ENCODE data around the gene ATF7.

The ATF7 gene

DNA sequence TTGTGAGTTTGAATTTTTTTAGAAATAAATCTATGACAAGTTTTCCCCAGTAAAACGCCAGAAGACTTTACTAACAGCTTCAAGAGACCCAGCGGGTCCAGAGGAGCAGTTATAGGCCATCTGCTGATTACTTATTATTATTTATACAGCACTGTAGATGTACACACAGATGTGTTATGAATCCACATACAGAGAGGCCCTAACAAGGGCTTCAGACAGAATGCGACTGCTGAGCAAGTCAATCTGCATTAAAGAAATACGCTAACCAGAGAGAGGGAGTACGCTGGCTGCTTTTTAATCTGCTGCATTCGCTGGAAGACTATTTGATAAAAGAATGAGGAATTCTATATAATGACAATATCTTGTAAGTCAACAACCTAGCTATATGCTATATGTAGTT lies 32.5 kb downstream of the ATF7 start:
- ATAC-seq = no peak
- Mint-ChIP-seq H3K9me3 (no peaks in the 10 kb centered on the region), H3K4me3 (no peak overlapping the region), H3K27me3 (no peaks in the 10 kb centered on the region), H3K4me1 (peaks cover 7% of the 10 kb centered on the region), H3K36me3 (peaks cover 10% of the 10 kb centered on the region), H3K27ac (no peak overlapping the region)

DNA sequence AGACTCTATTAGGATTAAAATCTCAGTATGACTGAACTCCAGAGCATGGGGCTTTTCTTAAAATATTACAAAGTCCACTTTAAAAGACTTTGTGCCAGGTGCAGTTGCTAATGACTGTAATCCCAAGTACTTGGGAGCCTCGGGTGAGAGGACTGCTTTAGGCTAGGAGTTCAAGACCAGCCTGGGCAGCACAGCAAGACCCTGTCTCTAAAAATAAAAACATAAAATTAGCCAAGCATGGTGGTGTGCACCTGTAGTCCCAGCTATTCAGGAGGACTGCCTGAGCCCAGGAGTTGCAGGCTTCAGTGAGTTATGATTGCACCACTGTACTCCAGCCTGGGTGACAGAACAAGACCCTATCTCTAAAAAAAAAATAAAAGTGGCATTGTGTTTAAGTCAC lies 33.2 kb downstream of the ATF7 start:
- Mint-ChIP-seq H3K4me3 (no peak overlapping the region), H3K4me1 (peaks cover 7% of the 10 kb centered on the region), H3K9me3 (no peaks in the 10 kb centered on the region), H3K27ac (no peak overlapping the region), H3K27me3 (no peaks in the 10 kb centered on the region), H3K36me3 (peaks cover 3% of the 10 kb centered on the region)
- no peak for ATAC-seq

DNA sequence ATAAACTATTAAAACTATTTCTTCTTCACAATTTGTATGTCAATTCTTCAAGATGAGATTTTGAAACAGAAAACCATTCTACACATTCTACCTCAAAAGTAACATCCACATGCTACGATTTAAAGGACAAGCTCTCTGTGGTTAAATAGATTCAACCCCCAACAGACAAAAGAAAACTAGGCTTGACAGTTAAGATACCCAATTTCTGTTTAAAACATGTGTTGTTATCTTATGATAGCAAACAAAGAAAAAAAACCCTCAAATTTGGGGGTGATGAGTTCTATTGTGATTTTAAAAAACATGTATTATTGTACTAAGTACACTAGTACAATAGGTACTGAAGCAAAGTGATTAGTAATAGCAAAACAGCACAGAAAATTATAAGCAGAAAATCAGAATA lies 33.8 kb downstream of the ATF7 start:
- H3K27me3 Mint-ChIP-seq = no peaks in the 10 kb centered on the region
- no peak for ATAC-seq
- H3K27ac Mint-ChIP-seq = no peak overlapping the region
- H3K36me3 Mint-ChIP-seq = no peaks in the 10 kb centered on the region
- H3K9me3 Mint-ChIP-seq = no peaks in the 10 kb centered on the region
- H3K4me1 Mint-ChIP-seq = peaks cover 7% of the 10 kb centered on the region
- H3K4me3 Mint-ChIP-seq = no peak overlapping the region

DNA sequence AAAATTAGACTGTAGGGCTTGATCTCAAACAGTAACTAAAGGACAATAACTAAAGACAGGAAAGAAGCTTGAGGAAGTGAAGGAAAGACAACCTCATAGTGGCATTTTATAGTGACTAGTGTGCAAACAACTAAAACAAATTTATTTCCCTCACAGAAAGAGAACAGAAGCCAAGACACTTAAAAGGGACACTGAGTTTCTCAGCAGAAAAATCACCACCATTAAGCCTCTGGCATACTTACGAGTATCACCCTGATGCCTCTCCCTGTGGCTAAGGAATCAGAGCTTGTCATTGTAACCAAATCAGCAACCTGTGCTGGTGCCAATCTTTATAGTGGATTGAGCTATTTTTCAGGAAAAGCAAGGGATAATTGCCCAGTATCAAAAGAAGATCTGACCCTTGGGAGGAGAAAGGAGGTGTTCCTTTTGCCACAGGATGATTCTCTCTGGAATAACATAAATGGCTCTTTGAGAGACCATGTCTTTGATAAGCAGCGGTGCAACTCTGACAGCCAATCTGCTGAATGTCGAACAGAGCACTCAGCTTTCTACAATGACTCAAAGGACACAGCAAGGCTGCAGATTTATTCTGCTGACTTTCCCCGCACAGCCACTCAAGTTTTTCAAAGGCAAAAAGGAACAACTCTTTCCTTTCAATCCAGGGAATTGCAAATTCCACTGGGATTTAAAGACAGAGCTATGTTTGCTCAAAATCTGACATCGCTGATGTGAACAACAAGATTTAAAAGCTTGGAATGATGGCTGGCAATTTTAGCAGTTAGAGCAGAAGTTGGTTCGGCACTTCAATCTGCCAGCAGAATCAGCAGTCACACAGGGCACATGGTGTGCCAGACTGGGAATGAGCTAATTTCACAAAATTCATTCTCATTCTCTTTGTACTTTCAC lies 34.6 kb downstream of the ATF7 start:
- Mint-ChIP-seq H3K4me1 (peaks cover 11% of the 10 kb centered on the region), H3K27me3 (no peaks in the 10 kb centered on the region), H3K27ac (no peak overlapping the region), H3K4me3 (no peak overlapping the region), H3K36me3 (peaks cover 4% of the 10 kb centered on the region), H3K9me3 (no peaks in the 10 kb centered on the region)
- ATAC-seq = no peak

DNA sequence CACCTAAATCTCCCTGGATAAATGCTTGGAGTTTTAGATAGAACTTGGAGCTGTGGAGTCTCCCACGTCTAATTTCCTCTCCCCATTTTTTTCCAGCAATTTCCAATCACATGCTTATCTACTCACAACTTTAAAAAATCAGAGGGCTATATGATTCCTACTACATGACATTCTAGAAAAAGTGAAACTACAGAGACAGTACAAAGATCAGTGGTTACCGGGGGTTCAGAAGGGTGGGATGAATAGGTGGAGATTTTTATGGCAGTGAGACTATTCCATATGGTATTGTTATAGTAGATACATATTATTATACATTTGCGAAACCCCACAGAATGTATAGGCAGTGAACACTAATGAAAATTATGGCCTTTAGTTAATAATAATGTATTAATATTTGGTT lies 35.5 kb downstream of the ATF7 start:
- no peak overlapping the region for H3K4me3 Mint-ChIP-seq

DNA sequence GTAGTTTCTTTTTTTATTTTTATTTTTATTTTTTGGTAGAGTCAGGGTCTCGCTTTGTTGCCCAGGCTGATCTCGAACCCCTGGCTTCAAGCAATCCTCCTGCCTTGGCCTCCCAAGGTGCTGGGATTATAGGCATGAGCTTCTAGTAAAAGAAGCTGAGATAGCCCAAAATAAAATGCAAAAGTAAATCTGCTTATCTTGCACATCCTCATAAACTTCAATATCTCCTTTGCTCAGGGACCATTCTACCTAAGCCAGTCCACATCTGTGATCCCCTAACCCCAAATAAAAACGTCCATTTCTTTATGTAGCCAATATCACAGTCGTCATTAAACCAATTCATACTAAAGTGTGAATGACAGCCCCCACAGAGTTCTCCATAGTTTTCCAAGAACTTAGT lies 36.3 kb downstream of the ATF7 start:
- no peaks in the 10 kb centered on the region for H3K9me3 Mint-ChIP-seq
- no peak for ATAC-seq
- no peak overlapping the region for H3K27ac Mint-ChIP-seq
- H3K36me3 Mint-ChIP-seq = peaks cover 5% of the 10 kb centered on the region
- no peaks in the 10 kb centered on the region for H3K27me3 Mint-ChIP-seq
- H3K4me1 Mint-ChIP-seq = peaks cover 13% of the 10 kb centered on the region
- H3K4me3 Mint-ChIP-seq = no peak overlapping the region

More for the DNA sequence above, 35.5 kb downstream of the ATF7 start:
- ATAC-seq = no peak
- no peaks in the 10 kb centered on the region for H3K9me3 Mint-ChIP-seq
- no peaks in the 10 kb centered on the region for H3K27me3 Mint-ChIP-seq
- H3K4me1 Mint-ChIP-seq = peaks cover 13% of the 10 kb centered on the region
- H3K27ac Mint-ChIP-seq = no peak overlapping the region
- peaks cover 4% of the 10 kb centered on the region for H3K36me3 Mint-ChIP-seq

DNA sequence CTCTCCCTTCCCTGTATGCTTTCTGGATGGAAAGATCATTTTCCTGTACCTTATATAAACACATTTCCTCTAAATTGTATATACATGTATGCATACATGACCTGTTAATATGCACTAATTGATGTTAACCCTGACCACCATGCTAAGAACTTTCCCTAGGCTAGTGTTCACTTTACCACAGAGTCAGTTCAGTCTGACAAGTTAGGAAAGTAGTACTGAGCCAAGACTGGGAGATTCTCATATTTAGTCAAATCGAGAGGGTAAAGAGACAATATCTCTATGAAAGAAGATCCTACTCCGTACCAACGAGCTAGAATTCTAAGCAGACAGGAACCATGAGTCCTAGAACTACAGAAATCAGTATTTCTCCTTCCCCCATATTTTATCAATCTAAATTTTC lies 36.8 kb downstream of the ATF7 start:
- no peak for ATAC-seq
- peaks cover 10% of the 10 kb centered on the region for H3K36me3 Mint-ChIP-seq
- peaks cover 3% of the 10 kb centered on the region for H3K9me3 Mint-ChIP-seq
- no peaks in the 10 kb centered on the region for H3K27me3 Mint-ChIP-seq
- H3K4me1 Mint-ChIP-seq = peaks cover 13% of the 10 kb centered on the region
- no peak overlapping the region for H3K4me3 Mint-ChIP-seq
- H3K27ac Mint-ChIP-seq = no peak overlapping the region

DNA sequence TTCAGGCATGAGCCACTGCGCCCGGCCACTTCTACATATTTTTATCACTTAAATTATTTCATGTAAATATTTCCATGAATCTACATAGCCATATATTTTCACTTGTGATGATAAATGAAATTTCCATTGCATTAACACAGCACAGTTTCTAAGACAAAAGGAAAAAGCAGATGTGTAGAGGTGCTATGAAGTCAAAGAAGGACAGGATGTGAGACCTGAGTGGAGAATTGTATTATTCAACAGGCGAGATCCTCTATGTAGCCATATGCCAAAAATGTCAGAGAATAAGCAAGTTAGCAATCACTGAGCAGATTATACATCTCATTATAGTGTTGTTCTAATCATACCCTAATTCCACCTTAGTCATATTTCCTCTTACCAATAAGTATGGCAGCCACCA lies 38.1 kb downstream of the ATF7 start:
- peaks cover 12% of the 10 kb centered on the region for H3K36me3 Mint-ChIP-seq
- no peak overlapping the region for H3K4me3 Mint-ChIP-seq
- H3K27ac Mint-ChIP-seq = no peak overlapping the region
- no peaks in the 10 kb centered on the region for H3K27me3 Mint-ChIP-seq
- no peak for ATAC-seq
- H3K4me1 Mint-ChIP-seq = peaks cover 13% of the 10 kb centered on the region
- H3K9me3 Mint-ChIP-seq = peaks cover 3% of the 10 kb centered on the region

DNA sequence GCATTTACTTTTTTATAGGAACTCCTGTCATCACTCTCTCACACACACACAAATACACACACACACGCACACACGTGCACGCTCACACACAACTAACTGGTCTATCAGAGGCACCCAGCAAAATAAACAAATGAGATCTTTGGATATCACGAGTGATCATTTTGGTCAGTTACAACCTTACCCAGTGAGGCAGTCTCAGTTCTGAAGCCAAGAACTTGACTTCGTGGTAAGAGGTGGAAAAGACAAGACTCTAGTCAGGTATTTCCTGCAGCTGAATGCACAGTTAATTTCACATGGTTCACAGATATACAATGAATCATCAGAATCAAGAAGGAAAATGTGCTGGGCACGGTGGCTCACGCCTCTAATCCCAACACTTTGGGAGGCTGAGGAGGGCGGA lies 39.4 kb downstream of the ATF7 start:
- H3K27ac Mint-ChIP-seq = no peak overlapping the region
- peaks cover 3% of the 10 kb centered on the region for H3K9me3 Mint-ChIP-seq
- peaks cover 13% of the 10 kb centered on the region for H3K4me1 Mint-ChIP-seq
- no peaks in the 10 kb centered on the region for H3K27me3 Mint-ChIP-seq
- ATAC-seq = no peak
- H3K36me3 Mint-ChIP-seq = peaks cover 12% of the 10 kb centered on the region
- H3K4me3 Mint-ChIP-seq = no peak overlapping the region

DNA sequence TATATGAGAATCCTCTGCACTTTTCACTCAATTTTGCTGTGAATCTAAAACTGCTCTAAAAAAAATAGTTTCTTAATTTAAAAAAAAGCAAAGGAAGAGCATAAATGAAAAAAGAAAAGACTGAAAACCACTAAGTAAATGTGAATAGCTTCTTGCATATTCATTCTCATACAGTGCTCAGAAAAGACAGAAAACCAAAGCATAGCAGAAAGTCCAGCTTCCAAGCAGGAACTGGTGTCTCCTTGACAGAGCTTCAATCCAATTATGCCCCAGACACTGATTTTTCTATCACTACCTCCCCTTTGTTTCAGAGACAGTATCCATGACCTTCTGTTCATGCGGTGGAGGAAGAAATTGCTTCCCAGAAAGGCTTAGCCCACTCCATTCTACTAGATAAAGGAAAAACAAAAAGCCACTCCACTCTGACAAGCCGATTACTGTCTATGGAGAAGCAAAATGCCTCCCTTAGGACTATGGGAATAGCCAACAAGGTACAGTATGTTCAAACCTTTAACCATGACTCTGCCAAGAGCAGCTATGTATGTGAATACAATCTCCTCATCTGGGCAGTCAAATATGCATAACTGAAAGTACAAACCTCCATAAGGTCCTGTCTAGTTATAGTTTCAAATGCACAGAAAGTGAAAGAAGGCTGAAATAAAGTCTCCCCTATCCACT lies 40.6 kb downstream of the ATF7 start:
- peaks cover 20% of the 10 kb centered on the region for H3K36me3 Mint-ChIP-seq
- no peak overlapping the region for H3K27ac Mint-ChIP-seq
- no peaks in the 10 kb centered on the region for H3K27me3 Mint-ChIP-seq
- H3K4me1 Mint-ChIP-seq = peaks cover 18% of the 10 kb centered on the region
- H3K4me3 Mint-ChIP-seq = no peak overlapping the region
- no peak for ATAC-seq
- peaks cover 3% of the 10 kb centered on the region for H3K9me3 Mint-ChIP-seq

DNA sequence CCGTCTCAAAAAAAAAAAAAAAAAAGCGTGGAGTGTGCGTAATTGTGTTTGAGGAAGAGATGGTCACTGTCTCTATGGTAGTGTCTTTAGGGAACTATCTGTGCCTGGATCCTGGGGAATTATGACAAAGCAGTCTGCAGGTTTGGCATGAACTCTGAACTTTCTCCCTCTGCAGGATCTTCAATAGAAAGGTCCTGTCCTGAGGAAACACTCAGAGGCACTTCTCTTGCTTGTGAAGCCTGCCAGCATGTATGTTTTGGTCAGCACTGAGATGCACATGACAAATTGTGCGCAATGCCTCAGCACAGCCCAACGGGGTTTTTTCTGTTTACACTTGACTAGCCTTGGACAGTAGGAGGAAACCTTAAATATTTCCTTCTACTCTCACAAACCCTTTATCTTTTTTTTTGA lies 46.6 kb downstream of the ATF7 start:
- H3K36me3 Mint-ChIP-seq = peaks cover 35% of the 10 kb centered on the region

DNA sequence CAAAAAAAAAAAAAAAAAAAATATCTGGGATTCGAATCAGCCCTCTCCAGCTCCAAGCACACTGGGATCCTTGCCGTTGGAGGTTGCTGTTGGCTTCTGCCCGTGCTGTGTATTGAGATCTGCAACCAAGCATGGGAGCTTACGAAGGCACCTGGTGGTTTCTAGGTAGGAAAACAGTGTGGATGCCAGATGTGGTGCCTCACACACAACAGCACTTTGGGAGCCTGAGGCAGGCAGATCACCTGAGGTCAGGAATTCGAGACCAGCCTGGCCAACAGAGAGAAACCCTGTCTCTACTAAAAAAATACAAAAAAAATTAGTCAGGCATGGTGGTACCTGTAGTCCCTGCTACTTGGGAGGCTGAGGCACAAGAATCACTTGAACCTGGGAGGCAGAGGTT lies 47.4 kb downstream of the ATF7 start:
- Mint-ChIP-seq H3K4me3 (no peak overlapping the region), H3K27me3 (no peaks in the 10 kb centered on the region), H3K27ac (peak overlapping the region; percentile 18), H3K36me3 (peaks cover 31% of the 10 kb centered on the region), H3K4me1 (peaks cover 49% of the 10 kb centered on the region), H3K9me3 (no peaks in the 10 kb centered on the region)
- no peak for ATAC-seq

More for the DNA sequence above, 46.6 kb downstream of the ATF7 start:
- H3K4me3 Mint-ChIP-seq = peak overlapping the region; percentile 43
- ATAC-seq = peak; percentile 90
- no peaks in the 10 kb centered on the region for H3K27me3 Mint-ChIP-seq
- H3K9me3 Mint-ChIP-seq = peaks cover 2% of the 10 kb centered on the region
- peak overlapping the region; percentile 84 for H3K27ac Mint-ChIP-seq
- peaks cover 42% of the 10 kb centered on the region for H3K4me1 Mint-ChIP-seq

DNA sequence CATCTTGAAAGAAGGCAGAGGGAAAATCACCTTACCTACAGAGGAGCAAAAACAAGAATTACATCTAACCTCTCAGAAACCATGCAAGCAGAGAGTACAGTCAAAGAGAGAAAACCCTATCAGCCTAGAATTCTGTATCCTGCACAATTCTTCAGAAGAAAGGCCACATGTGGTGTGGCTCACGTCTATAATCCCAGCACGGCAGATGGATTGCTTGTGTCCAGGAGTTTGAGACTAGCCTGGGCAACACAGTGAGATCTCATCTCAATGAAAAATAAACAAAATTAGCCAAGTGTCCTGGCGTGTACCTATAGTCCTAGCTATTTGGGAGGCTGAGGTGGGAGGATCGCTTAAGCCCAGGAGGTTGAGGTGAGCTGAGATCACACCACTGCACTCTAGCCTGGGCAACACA lies 48.2 kb downstream of the ATF7 start:
- peaks cover 51% of the 10 kb centered on the region for H3K4me1 Mint-ChIP-seq
- H3K9me3 Mint-ChIP-seq = no peaks in the 10 kb centered on the region
- peaks cover 31% of the 10 kb centered on the region for H3K36me3 Mint-ChIP-seq
- H3K27ac Mint-ChIP-seq = peak overlapping the region; percentile 18
- ATAC-seq = peak; percentile 67
- no peaks in the 10 kb centered on the region for H3K27me3 Mint-ChIP-seq
- H3K4me3 Mint-ChIP-seq = peak overlapping the region; percentile 6

DNA sequence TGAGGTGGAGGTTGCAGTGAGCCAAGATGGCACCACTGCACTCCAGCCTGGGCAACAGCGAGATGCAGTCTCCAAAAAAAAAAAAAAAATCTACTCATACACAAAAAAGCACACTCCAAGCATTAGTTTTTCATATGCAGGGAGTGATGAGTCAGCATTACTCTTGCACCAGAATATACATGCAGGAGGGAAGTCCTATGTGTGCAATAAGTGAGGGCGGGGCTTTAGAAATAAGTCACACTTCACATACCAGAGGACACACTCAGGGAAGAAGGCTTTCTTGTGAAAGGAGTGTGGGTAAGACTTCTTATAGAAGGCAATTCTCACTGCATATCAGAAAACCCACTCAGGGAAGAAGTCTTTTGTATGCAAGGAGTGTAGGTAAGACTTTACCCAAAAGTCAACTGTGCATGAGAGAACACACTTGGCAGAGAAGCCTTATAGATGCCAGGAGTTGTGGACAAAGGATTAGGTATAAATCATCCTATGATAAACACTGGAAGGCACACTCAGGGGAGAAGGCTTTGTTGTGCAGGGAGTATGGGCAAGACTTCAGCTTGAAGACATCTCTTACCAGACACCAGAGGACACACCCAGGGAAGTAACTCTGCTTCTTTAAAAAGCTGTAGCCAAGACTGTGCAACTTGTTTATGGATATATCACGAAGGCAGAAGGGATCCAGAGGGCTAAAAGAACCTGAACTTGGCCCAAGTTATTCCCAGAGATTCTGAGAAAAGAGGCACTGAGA lies 50.5 kb downstream of the ATF7 start:
- Mint-ChIP-seq H3K4me3 (no peak overlapping the region), H3K4me1 (peaks cover 53% of the 10 kb centered on the region), H3K36me3 (peaks cover 34% of the 10 kb centered on the region), H3K9me3 (no peaks in the 10 kb centered on the region), H3K27me3 (no peaks in the 10 kb centered on the region), H3K27ac (no peak overlapping the region)
- ATAC-seq = no peak

DNA sequence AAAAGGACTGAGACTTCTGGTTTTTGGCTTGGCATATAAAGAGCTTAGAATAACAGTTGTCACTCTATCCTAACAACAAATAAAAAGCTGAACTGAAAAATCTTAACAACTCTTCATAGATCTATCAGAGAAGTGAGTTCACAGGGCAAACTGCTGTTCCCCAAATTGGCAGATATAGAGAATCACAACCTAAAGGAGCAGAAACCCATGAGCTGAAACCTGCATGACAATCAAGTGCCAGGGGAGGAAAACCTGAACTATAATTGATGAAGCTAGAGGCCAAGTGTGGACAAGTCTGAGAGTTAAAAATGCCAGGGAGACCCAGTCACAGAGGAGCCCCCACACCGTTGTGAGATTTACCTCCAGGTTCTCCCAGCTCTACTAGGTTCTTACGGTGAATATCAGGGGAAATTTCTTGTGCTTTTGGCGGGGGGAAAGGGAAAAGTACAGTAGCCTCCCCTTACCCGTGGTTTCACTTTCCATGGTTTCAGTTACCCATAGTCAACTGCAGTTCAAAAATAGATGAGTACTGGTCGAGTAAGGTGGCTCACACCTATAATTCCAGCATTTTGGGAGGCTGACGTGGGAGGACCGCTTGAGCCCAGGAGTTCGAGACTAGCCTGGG lies 53.9 kb downstream of the ATF7 start:
- ATAC-seq = peak; percentile 47
- H3K4me3 Mint-ChIP-seq = no peak overlapping the region

More for the DNA sequence above, 53.9 kb downstream of the ATF7 start:
- Mint-ChIP-seq H3K27me3 (no peaks in the 10 kb centered on the region), H3K36me3 (peaks cover 25% of the 10 kb centered on the region), H3K4me1 (peaks cover 31% of the 10 kb centered on the region), H3K9me3 (no peaks in the 10 kb centered on the region), H3K27ac (peak overlapping the region; percentile 73)

All from stimulated activated memory B cell treated with anti-CD40 and anti-IgM and Interleukin-4, amounts not matched to agents 10 μg/mL and 1 μg/mL and 100 μg/mL, for 72 hours (primary cell).